Astrocyte (in vitro differentiated cells and primary cell): ENCODE measurements around the gene RGS19.
"Not testable (repeated sequence)": the region's sequence is repeated elsewhere in the genome, so short reads cannot be mapped to it uniquely, and the experiment has no call there.

ENCODE experiments used
- CTCF ChIP-seq: IDR thresholded peaks from 2 replicates; pipeline ENCODE4 v1.5.1; 2011; ENCODE audit warnings: low read depth, mild to moderate bottlenecking, inconsistent platforms, low read length, moderate library complexity; ENCODE audit not compliant: insufficient read depth
- EZH2 ChIP-seq: IDR thresholded peaks from 2 replicates; pipeline ENCODE4 v1.6.1; 2012; ENCODE audit warnings: mild to moderate bottlenecking, low read length, inconsistent platforms; ENCODE audit not compliant: insufficient read depth

- not testable (repeated sequence) for TF ChIP-seq CTCF, EZH2
Measured at GRCh38 chr20:64088586-64088985, 9.3 kb upstream of the RGS19 start.
